ENCODE results near the gene RANBP10. TPM values are rescaled to one million over a fixed set of nuclear protein-coding genes. Genes with fewer than 3 reads are reported as not detected.
A peak's percentile ranks its signal among the peaks of the same experiment; 100 is the strongest.

The RANBP10 gene
- total and polyA plus RNA-seq, 2 of the 13 experiments (the other 11 are each of a cell fraction or from before 2014, with no cell fraction given) = 9.2 to 22.7 TPM

DNA sequence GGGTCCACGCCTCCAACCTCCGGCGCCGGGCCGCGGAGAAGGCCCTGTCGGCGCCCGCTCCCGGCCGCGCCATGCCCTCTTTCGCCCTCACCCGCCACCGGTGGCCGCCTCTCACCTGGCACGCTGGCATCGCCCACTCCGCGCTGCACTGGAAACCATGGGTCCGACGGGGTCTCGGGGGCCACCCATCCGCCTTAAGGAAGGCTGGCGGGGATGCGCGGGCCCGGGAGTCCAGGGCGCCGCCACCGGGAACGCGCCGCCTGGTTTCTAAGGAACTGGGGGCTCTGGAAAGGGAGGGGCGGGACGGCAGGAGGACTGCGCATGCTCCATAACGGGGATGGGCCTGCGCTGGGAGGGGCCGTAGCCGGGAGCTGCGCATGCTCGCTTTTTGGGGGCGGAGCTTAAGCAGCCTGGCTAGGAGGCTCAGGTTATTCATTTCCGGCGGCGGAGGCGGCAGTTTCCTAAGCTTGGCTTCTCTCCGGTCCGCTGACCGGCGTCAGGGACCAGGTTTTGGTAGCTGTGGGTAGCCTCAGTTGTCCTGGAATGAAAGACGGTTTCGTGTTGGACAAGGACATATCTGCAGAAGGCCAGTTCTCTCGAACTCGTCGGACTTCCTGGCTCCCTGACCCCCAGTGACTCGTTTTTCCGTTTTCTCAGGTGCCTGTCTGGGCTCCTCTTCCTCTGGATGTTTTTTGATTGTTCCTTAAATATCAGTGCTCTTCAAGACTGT is 87.1 kb downstream of the RANBP10 start, which contains the start of gene GFOD2 (continued):
- TF ChIP-seq, protein P1, sequence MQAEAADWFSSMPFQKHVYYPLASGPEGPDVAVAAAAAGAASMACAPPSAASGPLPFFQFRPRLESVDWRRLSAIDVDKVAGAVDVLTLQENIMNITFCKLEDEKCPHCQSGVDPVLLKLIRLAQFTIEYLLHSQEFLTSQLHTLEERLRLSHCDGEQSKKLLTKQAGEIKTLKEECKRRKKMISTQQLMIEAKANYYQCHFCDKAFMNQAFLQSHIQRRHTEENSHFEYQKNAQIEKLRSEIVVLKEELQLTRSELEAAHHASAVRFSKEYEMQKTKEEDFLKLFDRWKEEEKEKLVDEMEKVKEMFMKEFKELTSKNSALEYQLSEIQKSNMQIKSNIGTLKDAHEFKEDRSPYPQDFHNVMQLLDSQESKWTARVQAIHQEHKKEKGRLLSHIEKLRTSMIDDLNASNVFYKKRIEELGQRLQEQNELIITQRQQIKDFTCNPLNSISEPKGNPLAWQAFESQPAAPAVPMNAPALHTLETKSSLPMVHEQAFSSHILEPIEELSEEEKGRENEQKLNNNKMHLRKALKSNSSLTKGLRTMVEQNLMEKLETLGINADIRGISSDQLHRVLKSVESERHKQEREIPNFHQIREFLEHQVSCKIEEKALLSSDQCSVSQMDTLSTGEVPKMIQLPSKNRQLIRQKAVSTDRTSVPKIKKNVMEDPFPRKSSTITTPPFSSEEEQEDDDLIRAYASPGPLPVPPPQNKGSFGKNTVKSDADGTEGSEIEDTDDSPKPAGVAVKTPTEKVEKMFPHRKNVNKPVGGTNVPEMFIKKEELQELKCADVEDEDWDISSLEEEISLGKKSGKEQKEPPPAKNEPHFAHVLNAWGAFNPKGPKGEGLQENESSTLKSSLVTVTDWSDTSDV (CRISPR knock-in tag; IDR thresholded peaks at IDR 0.05) = peak; percentile 80
- no peak for TF ChIP-seq EED (CRISPR knock-in tag; IDR thresholded peaks at IDR 0.05)
- TF ChIP-seq, protein P2, sequence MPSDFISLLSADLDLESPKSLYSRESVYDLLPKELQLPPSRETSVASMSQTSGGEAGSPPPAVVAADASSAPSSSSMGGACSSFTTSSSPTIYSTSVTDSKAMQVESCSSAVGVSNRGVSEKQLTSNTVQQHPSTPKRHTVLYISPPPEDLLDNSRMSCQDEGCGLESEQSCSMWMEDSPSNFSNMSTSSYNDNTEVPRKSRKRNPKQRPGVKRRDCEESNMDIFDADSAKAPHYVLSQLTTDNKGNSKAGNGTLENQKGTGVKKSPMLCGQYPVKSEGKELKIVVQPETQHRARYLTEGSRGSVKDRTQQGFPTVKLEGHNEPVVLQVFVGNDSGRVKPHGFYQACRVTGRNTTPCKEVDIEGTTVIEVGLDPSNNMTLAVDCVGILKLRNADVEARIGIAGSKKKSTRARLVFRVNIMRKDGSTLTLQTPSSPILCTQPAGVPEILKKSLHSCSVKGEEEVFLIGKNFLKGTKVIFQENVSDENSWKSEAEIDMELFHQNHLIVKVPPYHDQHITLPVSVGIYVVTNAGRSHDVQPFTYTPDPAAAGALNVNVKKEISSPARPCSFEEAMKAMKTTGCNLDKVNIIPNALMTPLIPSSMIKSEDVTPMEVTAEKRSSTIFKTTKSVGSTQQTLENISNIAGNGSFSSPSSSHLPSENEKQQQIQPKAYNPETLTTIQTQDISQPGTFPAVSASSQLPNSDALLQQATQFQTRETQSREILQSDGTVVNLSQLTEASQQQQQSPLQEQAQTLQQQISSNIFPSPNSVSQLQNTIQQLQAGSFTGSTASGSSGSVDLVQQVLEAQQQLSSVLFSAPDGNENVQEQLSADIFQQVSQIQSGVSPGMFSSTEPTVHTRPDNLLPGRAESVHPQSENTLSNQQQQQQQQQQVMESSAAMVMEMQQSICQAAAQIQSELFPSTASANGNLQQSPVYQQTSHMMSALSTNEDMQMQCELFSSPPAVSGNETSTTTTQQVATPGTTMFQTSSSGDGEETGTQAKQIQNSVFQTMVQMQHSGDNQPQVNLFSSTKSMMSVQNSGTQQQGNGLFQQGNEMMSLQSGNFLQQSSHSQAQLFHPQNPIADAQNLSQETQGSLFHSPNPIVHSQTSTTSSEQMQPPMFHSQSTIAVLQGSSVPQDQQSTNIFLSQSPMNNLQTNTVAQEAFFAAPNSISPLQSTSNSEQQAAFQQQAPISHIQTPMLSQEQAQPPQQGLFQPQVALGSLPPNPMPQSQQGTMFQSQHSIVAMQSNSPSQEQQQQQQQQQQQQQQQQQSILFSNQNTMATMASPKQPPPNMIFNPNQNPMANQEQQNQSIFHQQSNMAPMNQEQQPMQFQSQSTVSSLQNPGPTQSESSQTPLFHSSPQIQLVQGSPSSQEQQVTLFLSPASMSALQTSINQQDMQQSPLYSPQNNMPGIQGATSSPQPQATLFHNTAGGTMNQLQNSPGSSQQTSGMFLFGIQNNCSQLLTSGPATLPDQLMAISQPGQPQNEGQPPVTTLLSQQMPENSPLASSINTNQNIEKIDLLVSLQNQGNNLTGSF (CRISPR knock-in tag; IDR thresholded peaks at IDR 0.05) = 0 out of 2 replicates have a peak, but pooled peaks have one; percentile 71
- no peak for TF ChIP-seq HDAC6 (IDR thresholded peaks at IDR 0.05; ENCODE audit: low read depth, low read length)
- peak; percentile 48; the same call in 1 of the 2 replicates for TF ChIP-seq ZSCAN20 (CRISPR knock-in tag; IDR thresholded peaks at IDR 0.05; ENCODE audit: borderline replicate concordance)
- no peak for TF ChIP-seq ZNF556 (CRISPR knock-in tag; IDR thresholded peaks at IDR 0.05; ENCODE audit: borderline replicate concordance)
- peak; percentile 83; the same call in 1 of the 2 replicates for TF ChIP-seq NFKB2 (CRISPR knock-in tag; IDR thresholded peaks at IDR 0.05; ENCODE audit: borderline replicate concordance)
- TF ChIP-seq MAZ (IDR thresholded peaks at IDR 0.05; ENCODE audit: borderline replicate concordance, low read depth, low read length) = peak; percentile 94
- peak; percentile 94 for TF ChIP-seq MAZ (CRISPR knock-in tag; IDR thresholded peaks at IDR 0.05; ENCODE audit: low read depth)
- TF ChIP-seq, protein P3, sequence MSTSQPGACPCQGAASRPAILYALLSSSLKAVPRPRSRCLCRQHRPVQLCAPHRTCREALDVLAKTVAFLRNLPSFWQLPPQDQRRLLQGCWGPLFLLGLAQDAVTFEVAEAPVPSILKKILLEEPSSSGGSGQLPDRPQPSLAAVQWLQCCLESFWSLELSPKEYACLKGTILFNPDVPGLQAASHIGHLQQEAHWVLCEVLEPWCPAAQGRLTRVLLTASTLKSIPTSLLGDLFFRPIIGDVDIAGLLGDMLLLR (CRISPR knock-in tag; IDR thresholded peaks at IDR 0.05) = peak; percentile 93
- TF ChIP-seq, protein P4, sequence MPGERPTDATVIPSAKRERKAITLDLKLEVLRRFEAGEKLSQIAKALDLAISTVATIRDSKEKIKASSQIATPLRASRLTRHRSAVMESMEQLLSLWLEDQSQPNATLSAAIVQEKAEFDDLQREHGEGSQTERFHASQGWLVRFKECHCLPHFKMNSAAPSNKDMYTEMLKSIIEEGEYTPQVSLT (CRISPR knock-in tag; IDR thresholded peaks at IDR 0.05; ENCODE audit: borderline replicate concordance, low read depth) = no peak
- TF ChIP-seq ZNF619 (CRISPR knock-in tag; IDR thresholded peaks at IDR 0.05) = peak; percentile 61; the same call in 1 of the 2 replicates
- peak; percentile 70; the same call in 1 of the 2 replicates for TF ChIP-seq SMAD3 (CRISPR knock-in tag; IDR thresholded peaks at IDR 0.05)
- no peak for TF ChIP-seq FIP1L1 (IDR thresholded peaks at IDR 0.05; ENCODE audit: borderline replicate concordance, insufficient read depth, low read depth, low read length)
- TF ChIP-seq PRMT3 (CRISPR knock-in tag; IDR thresholded peaks at IDR 0.05; ENCODE audit: borderline replicate concordance, low read depth) = peak; percentile 28; the same call in 1 of the 2 replicates
- no peak for TF ChIP-seq RFX1 (IDR thresholded peaks at IDR 0.05)
- TF ChIP-seq TMF1 (CRISPR knock-in tag; IDR thresholded peaks at IDR 0.05; ENCODE audit: low read depth) = no peak; the same call in none of the 2 replicates
- no peak for TF ChIP-seq HOXA9 (CRISPR knock-in tag; IDR thresholded peaks at IDR 0.05; ENCODE audit: borderline replicate concordance)
- peak; percentile 81 for TF ChIP-seq RBM22 (optimal IDR thresholded peaks at IDR 0.05; ENCODE audit: low read length)
- TF ChIP-seq DMAP1 (CRISPR knock-in tag; IDR thresholded peaks at IDR 0.05) = peak; percentile 48; the same call in 1 of the 2 replicates
- no peak for TF ChIP-seq U2AF2 (IDR thresholded peaks at IDR 0.05; ENCODE audit: low read depth, low read length)

Data from HepG2 (cell line).